Liver (tissue), 3 donors: Measurements from ENCODE around the gene SIGLEC1.

Experiments
- CTCF ChIP-seq: fragments of 150-350 bp; IDR thresholded peaks from 2 replicates; pipeline ENCODE4 v1.5.1; 2017; ENCODE audit warnings: improper control_type of control experiment, low read depth, low read length; ENCODE audit not compliant: missing input control
- FOXA1 ChIP-seq: IDR thresholded peaks from 2 replicates; pipeline ENCODE4 v1.6.1; 2016; ENCODE audit warnings: antibody characterized with exemption
- HNF4A ChIP-seq, 2 donors: conservative IDR thresholded peaks; 2 replicates each; pipeline ENCODE4 v1.6.1; 2016; ENCODE audit warnings: antibody characterized with exemption in 2 of 2, mild to moderate bottlenecking in 2 of 2
- MAX ChIP-seq: IDR thresholded peaks from 2 replicates; pipeline ENCODE4 v1.6.1; 2016; ENCODE audit warnings: antibody characterized with exemption
- SP1 ChIP-seq: IDR thresholded peaks from 2 replicates; pipeline ENCODE4 v1.6.1; 2018; ENCODE audit warnings: antibody characterized with exemption, mild to moderate bottlenecking
- TAF1 ChIP-seq: conservative IDR thresholded peaks from 2 replicates; pipeline ENCODE4 v1.6.1; 2016; ENCODE audit warnings: antibody characterized with exemption, mild to moderate bottlenecking
- YY1 ChIP-seq: IDR thresholded peaks from 2 replicates; pipeline ENCODE4 v1.6.1; 2016; ENCODE audit warnings: antibody characterized with exemption, mild to moderate bottlenecking
- ZBTB33 ChIP-seq: IDR thresholded peaks from 2 replicates; pipeline ENCODE4 v1.6.1; 2016; ENCODE audit warnings: antibody characterized with exemption
- donor health status: healthy.
- donor health status: healthy.

GRCh38 chr20:3705970-3706739 is 6.2 kb downstream of the SIGLEC1 start:
- TF ChIP-seq CTCF: no peak
- no peak for TF ChIP-seq YY1
- TF ChIP-seq ZBTB33: no peak
- no peak for TF ChIP-seq TAF1
- TF ChIP-seq SP1: no peak
- TF ChIP-seq MAX: no peak
- TF ChIP-seq FOXA1: no peak
- TF ChIP-seq HNF4A (conservative IDR thresholded peaks at IDR 0.05): no peak
